GM21360 (cell line): ENCODE data around the gene SHPK.

Experiments
- ATAC-seq: cut with Tn5 transposase; IDR thresholded peaks from one replicate; pipeline ENCODE4 v1.9.1; 2021; ENCODE audit warnings: mild to moderate bottlenecking, moderate library complexity; ENCODE audit not compliant: unreplicated experiment

The SHPK gene

GRCh38 chr17:3630781-3631180, 5.3 kb downstream of the SHPK start:
- no peak for ATAC-seq

DNA sequence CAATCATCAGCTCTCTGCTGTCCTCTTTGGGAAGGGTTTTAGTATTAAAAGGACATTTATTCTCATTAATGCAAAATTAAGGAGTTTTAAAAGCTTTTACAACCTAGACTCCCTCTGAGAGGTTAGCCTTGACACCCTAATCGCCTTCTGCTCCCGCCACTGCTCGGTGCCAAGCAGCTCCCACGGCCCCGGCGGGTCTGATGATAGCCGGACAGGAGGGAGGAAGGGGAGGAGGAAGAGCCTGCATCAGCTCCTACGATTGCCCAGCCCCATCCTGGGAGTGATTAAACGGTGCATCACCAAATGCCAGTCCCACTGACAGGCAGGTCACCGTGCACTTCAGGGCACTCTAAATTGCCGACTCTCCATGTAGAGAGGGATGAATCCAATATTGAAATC, 8.3 kb downstream of the SHPK start:
- no peak for ATAC-seq

- no peak for ATAC-seq
Observed at GRCh38 chr17:3626831-3627768, 8.9 kb downstream of the SHPK start.

DNA sequence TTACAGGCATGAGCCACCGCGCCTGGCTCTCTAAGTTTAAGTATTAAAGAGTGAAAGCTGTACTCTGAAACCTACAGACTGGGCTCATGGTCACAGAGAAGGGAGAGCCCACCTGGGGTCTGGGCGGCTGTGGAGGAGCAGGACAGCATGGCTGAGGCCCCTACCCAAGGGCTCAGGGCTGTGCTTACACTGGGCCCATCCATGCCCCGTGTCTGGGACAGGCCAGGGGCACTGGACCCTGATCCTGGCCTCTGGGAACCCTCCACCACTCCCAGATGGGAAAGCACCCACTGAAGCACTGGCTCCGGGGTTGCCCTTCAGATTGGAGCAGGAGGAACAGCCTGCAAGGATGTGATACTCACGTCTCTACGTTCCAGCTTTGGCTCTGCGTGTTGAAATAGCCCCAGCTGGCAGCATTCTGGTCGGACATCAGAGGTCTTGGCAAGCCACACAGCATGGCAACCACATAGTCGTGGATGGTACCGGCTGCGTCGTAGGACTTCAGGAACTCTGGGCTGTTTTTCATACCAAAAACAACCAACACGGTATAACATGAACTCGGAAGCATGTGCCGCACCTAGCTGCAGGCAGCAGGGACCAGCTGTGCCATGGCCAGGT, 13.0 kb downstream of the SHPK start:
- no peak for ATAC-seq

DNA sequence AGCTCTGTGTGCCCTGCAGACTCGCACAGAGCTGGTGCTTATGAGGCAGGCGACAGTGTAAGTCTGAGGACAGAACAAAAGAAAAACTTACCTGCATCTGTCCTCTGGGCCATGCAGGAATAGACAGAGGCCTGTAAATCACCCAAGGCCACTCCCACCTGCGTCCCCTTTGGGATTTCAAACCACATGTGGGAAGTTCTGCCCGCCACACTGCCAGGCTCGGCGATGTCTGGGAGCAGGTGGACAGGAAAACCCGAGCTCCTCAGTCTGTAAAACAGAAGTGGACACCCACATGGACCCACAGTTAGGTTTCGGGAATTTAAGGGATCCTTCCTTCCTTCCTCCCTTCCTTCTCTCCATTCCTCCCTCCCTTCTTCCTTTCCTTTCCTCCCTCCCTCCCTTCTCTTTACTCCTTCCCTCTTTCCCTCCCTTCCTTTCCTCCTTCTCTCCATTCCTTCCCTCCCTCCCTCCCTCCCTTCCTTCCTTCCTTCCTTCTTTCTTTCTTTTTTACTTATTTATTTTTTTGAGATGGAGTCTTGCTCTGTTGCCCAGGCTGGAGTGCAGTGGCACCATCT, 14.8 kb downstream of the SHPK start:
- no peak for ATAC-seq

DNA sequence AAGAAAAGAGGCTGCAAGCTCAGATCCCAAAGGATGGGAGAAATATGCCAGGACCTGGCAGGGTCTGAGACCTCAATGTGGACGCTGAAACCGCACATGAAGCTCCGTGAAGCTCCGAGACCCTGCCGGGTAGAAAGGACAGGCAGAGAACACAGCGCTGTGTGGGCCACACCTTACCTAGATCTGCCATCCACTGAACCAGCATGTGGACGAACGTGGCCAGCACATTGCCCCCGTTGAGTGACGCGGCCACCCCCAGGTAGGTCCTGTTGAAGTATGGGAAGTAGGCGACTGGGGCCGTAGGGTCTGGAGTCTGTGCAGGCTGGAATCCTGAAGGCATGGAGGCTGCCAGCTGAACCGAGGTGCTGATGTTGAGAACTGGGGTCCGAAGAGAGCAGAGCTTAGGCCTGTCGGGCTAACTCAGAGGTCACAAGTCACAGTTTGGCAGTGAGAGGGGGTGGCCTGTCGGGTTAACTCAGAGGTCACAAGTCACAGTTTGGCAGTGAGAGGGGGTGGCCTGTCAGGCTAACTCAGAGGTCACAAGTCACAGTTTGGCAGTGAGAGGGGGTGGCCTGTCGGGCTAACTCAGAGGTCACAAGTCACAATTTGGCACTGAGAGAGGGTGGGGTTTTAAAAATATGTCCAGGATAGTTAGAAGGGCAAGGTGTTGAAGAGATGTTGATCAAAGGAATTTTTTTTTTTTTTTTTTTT, 20.7 kb downstream of the SHPK start:
- ATAC-seq, result no peak

DNA sequence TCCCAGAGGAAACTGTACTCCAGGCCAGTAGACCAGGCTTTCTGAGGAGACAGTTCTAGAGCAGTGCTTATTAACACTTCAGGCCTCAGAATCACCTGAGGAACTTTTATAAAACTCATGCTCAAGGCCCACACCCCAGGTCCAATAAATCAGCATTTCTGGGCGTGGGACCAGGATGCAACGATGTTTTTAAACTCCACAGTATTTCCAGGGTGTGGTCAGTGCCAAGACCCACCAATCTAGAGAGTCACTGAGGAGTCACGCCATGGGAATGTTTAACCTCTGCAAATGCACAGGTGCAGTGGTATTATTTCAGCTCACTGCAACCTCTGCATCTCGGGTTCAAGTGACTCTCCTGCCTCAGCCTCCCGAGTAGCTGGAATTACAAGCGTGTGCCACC, 22.9 kb downstream of the SHPK start:
- ATAC-seq, result no peak

- no peak for ATAC-seq
Observed at GRCh38 chr17:3610523-3610922, 25.5 kb downstream of the SHPK start.

GRCh38 chr17:3609689-3610088, 26.4 kb downstream of the SHPK start:
- no peak for ATAC-seq

- no peak for ATAC-seq
Observed at GRCh38 chr17:3603870-3604259, 32.2 kb downstream of the SHPK start.

- no peak for ATAC-seq
Observed at GRCh38 chr17:3603119-3603869, 32.8 kb downstream of the SHPK start.

- ATAC-seq, result no peak
Observed at GRCh38 chr17:3602499-3602898, 33.6 kb downstream of the SHPK start.

- ATAC-seq, result no peak
Observed at GRCh38 chr17:3600529-3601205, 35.4 kb downstream of the SHPK start.

GRCh38 chr17:3598078-3598477, 38.0 kb downstream of the SHPK start:
- ATAC-seq, result no peak

DNA sequence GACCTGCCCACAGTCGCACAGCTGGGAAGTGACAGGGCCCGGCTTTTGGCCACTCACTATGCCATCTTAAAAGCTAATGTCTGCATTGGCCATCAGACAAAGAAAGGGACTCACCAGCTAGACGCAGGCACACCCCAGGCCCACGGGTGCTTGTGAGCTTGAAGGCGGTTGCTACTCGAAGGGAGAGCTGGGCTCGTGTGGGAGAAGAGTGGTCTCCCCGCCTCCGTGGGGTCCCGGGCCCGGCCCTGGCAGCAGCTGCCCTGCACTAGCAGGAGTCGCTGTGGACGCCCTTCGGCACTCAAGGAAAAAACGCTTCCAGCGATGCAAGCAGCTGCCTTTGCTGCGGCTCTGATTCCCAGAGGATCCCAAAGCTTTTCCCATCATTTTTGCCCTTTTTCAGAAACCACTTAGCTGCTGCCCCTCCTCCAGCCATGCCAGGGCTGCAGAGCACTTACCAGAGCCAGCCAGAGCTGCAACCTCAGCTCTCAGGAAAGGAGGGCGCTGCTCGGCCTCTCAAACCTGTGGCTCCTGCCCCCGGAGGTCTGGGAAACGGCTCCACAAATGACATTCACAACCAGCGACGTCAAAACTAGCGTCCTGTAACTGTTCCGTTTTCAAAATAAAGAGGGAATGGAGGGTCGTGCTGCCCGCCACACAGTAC, 39.1 kb downstream of the SHPK start:
- no peak for ATAC-seq

- no peak for ATAC-seq
Observed at GRCh38 chr17:3594976-3595375, 41.1 kb downstream of the SHPK start.

DNA sequence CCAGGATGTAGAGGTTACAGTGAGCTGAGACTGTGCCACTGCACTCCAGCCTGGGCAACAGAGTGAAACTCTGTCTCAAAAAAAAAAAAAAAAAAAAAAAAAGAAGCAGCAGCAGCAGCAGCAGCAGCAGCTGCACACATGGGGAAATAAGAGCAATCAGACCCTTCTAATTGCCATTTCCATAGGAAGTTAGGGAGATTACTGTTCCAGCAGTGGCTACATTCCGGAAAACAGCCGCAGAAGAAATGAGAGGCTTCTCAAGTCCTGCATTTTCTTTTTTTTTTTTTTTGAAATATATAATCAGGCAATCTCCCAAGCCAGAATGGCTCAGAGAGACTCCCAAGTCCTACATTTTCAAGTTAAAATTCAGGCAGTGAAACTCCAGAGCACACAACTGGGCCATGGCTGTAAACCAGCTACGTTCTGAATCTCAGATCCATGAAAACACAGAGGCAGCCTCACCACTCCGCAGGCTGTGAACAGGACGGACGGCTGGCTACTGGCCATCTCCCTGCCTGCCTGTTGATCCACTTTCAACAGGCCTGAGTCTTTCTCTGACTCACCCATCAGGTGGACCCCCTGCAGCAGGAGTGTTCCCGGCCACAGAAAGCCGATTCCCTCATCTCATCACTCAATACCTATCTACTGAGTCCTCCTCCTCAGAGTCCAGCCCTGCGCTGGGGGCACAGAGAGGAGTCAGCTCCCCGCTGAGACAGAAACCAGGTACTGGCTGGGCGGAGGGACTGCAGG, 41.8 kb downstream of the SHPK start:
- no peak for ATAC-seq

DNA sequence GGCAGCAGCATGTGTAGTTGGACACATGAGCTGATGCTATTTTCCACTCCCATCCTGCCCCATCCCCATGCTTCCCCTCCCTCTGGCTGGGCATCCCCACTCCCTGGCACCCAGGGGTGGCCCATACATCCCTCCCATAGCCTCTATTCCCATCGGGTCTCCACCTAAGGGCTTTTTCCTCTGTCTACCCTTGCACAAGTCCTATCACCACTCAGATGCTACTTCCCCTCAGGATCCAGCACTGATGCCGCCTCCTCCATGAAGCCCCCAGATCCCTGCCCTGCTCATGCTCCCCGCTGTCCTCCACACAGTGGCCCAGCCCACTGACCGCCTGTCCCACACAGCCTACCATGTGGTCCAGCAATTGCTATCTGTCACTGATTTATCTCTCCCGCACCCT, 42.7 kb downstream of the SHPK start:
- ATAC-seq, result no peak
